Measurements from ENCODE around the gene FAM204A.

The FAM204A gene

DNA sequence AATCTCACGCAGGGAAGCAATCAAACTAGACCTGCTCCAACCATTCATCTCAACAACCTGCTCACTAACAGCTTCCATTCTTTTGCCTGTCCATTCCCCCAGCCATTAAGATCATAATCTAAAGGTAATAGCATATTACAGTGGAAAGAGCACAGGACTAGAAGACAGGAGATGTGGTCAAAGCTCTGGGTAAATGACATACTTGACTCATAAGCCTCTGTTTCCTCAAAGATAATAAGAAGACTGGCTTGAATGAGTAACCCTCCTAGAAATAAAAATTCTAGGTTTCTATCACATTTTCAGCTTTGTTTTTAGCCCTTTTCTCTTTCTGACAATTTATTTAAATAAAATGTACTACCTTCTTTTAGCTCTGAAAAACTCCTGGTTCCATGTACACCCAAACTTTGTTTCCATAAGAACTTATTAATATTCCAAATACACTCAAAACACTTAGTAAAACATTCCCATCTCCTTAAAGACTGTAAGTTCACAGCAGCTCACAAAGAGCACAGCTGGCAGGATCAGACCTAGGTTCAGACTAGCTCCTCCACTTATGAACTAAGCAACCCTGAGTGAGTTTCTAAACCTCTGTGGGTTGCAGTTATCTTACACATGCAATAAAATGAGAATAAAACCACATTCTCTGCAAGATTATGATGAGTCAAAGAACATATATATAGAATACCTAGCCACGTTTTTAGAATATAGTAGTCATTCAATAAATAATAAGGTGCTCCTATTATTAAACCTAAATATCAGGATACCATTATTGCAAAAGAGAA is 11.6 kb downstream of the FAM204A start:
- no peak for DNase-seq

DNA sequence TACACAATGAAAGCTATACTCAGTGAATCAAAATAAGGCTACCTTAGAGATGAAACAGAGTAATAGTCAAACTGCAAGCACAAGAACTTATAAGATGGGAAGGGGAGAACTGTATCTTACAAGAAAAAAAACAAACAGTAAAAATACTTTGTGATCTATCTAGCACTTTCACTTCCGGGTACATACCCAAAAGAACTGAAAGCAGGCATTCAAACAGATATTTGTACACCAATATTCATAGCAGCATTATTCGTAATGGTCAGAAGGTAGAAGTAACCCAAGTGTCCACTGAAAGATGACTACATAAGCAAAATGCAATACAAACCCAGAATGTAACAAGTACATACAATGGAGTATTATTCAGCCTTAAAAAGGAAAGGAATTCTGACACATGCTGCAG is 18.0 kb downstream of the FAM204A start:
- no peak for DNase-seq

DNA sequence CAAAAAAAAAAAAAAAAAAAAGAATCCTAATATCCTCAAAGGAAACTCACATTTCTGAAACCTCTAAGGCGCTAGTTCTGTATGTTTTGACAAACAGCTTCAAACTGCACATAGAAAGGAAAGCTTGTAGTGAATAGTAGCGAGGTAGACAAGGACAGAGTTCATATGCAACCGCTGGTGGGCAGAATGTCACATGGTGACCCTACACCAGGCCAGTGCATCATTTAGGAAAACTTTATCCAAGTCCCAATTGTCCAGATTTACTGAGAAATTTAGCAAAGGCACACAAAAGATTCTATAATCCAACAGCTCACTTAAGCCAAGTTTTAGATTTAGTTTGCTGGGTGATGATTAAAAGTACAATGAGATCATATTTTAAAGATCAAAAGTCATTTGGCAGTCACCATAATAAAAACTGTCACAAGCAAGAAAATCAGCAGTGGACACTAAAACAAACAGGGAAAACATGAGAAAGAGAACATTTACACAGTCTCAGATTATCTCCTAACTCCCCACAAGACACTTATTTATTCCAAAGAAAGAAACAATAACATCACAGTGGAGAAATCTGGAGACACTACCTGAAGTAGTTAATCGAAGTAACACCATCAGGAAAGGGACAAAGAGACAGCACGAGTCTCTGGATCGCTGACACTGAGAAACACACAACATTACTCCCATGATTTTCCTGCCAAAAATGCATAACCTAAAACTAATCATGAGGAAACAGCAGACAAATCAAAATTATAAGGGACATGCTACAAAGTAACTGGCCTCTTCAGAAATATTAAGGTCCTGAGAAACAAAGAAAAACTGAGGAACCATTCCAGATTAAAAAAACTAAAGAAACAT is 20.2 kb downstream of the FAM204A start:
- no peak for DNase-seq

DNA sequence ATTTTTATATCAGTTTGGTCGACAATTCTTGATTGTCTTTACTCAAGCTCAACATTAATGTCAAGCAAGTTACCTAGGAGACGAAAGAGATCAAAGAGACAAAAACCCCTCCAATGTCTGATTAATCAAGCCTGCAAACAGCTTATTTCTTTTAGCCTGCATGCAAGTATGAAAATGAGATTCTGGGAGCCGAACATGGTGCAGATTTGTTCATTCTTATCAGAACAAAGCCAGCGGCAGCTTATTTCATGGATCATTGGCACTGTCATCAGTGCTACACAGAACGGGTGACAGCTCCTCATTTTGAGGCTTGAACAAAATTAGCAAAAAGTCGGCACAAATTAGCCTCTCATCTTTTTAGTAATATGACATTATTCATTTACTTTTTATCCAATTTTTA is 26.5 kb downstream of the FAM204A start:
- no peak for DNase-seq

DNA sequence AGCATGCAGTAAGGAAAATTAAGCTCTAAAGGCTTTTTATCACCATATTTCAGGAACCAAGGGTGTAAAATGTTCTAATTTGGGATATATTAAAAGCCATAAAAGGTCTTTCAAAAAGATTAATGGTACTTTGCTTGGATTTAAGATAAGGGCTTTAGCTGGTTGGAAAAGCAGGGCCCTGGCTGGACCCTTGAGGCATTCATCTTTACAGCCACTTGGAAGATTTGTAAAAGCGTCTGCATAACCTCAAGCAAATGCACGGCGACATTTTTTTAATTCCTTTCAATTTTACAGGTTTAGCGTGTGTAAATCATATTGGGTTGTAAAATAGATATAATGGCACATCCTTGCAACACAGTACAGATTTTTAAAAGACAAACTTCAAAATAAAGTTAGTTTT is 27.2 kb downstream of the FAM204A start:
- DNase-seq = no peak

DNA sequence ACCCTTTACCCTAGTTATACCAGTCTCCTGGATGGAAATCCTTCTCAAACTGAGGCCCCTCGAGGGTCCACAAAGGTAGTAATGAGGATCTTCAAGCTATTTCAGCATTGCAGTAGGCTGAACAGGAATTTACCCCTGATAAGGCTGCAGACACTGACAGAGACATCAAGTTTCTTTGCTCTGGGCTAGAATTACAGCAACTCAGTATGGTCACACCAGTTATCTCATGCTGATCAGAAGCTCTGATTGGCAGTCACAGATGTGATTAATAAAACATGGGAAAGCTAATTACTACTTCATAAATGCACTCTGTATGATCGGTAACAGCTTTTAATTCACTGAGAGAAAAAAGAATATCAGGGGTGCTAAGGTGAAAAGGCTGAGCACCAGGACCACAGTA is 30.6 kb downstream of the FAM204A start:
- no peak for DNase-seq

DNA sequence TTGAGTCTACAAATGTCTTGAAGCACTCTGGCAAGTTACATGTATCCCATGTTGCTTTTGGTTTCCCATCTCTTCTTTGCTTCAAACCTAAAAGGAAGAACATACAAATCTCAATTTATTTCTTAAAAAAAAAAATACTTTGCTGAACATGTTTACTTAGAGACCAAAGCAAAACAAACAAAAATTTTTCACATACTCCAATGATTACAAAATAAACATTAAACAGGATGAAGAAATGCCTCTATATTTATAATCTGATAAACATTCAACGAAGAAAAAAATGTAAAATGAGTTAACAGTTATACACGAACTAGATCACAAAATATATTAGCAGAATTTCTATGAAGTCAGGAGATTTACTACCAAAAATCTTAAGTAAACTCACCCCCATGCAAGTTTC is 31.3 kb downstream of the FAM204A start:
- no peak for DNase-seq

DNA sequence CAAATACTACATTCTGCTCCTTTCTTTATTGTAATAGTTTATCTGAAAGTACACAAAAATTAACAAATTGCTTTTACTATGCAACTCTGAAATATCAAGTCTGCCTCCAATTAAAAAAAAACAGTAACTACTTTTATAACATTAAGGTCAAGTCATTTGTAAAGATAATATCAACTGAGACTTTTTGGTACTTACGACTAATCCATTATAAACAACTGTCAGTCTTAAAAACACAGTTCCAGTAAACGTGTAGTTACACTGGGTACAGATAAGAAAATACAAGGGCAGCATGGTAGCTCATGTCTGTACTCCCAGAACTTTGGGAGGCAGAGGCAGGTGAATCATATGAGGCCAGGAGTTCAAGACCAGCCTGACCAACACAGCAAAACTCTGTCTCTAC is 32.2 kb downstream of the FAM204A start:
- DNase-seq = no peak

DNA sequence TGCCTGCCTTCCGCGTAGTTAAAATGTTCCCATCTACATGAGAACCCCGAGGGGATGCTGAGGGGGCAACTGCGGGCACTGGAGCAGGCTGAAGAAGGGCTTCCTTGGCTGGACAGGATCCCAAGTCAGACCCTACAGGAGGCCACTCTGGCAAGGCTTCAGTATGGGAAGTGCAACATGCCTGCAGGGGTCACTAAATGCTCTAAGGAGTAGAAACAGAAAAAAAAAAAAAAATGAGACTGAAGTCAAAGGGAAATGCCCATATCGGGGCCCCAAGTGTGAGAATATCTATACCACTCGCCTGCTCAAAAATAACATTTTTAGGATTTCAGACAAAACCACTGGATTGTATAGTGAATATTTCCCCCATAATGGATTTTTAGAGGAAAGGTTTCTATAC is 33.5 kb downstream of the FAM204A start:
- DNase-seq = no peak

DNA sequence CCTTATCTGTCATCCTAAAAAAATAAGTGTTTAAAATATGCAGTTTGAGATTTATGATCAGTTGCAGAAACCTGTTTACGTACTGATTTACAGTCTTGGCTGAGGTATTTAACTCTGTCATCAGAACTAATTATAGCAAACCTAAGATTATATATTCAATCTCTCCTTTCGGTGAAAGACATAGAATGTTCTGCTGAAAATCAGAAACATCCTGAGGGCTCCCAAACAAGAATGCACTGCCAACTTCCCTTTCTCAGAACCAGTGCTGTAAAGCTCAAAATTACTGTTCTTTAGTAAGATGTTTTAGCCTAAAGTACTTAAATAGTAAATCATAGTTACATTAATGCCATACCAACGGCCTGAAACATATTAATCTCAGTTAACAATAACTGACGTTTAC is 34.3 kb downstream of the FAM204A start:
- DNase-seq = no peak

DNA sequence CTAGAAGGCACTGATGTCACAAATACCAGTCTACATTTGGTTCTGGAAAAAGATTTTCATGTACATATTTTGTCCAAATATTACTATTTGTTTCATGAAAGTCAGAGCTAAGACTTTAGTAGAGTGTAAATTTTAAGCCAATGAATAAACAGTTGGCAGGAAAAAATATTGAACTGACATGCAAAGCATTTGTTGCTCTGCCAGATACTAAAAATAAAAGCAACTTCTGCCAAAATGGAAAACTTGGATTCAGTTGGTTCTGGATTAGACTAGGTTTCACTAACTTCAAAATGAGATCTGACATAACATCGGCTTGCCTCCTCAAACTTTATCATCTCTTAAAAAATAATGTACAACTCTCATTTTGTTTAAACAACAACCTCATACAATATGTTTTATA is 34.9 kb downstream of the FAM204A start:
- no peak for DNase-seq

DNA sequence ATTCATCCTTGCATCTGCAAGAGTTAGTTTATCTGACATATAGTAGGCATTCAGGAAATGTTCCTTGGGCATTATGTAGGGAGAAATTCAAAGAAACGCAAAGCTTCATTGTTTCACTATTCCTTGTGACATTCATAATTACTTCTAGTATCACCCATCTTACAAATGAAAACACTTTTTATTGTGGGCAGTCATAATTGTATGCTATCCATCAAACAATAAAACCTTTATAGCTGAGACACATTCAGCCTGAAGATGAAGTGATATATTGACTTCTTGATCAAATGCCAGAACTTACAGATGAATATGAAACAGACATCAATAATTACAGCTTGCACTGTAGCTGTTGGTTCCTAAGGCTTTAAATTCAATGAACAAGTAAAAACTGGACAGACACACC is 36.4 kb downstream of the FAM204A start:
- no peak for DNase-seq

DNA sequence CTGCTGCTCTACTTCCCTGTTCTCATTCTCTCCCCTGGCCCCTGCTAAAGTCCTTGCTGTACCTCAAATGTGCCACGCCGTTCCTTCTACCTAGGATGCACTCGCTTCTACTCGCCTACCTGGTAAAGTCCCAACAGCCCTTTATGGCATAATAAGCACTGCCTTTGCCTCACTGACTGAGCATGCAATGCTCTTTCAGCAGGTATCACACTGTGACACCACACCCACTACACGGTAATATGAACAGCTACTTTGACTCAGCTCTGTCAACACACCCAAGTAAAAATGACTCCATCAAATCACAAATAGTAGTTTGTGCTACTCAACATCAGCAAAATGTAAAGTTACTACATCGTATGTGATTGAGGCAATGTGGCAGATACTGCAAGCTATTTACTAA is 37.6 kb downstream of the FAM204A start:
- no peak for DNase-seq

DNA sequence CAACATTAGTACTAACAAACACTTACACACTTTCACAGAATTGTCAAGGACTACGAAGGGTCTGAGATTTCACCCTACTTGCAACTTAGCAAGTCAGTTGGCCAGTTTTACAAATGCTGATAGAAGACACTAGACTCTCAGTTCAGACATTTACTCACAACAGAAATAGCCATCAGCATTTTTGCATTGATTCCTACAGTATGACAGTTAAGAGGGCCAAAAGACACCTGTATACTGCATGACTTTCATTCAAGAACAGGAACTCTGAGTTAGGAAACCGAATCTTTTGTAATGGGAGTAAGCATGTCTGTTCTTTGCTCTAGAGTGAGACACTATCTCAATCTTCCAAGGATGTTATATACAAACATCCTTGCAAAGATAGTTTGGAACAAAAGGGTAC is 40.9 kb downstream of the FAM204A start:
- no peak for DNase-seq

DNA sequence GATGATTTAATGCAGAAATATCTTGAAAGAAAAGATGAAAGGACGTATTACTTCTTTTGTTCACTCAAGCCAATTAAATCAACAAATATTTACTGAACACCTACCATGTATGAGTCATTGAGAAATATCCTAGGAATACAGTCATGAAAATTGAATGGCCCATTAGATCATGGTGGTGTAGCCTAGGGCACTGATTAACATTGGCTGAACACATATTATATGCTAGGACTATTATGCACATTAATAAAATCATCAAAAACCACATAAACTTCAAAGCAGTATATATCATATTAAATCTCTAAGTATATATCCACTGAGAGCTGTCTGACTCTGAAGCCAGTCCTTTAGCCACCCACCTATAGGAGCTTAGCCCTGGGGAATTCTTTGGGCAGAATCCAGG is 41.8 kb downstream of the FAM204A start:
- no peak for DNase-seq

DNA sequence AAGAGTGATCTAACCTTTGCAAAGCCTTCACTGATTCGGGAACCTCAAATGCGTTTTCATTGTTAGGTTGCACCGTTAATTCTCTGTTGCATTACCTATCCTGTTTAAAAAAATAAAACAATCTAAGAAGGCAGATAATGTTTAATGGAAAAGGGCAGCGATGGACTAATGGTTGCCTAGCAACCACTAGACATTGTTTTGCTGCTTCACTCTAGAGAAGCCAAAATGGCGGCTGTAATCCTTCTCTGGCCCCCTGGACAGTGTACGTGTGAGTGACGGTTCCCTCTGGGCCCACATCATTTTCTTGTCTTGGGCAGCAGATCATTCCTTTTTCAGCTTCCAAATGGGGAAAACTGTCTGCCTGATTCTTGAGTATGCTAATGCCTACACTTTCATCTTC is 43.3 kb downstream of the FAM204A start:
- no peak for DNase-seq

DNA sequence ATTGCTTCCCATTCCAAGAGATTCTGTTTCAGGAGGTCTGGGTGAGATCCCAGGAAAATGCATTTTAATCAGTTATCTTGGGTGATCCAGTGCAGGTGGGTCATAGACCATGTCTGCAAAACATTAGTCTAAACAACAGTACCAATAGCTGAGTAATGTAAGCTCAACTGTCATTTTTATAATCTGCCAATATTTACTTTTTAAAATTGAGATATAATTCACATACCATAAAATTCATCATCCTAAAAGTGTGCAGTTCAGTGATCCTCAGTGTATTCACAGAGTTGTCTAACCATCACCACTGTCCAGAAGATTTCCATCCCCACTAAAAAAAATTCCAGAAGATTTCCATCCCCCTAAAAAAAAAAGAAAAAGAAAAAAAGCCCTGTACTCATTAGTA is 51.0 kb downstream of the FAM204A start:
- no peak for DNase-seq

DNA sequence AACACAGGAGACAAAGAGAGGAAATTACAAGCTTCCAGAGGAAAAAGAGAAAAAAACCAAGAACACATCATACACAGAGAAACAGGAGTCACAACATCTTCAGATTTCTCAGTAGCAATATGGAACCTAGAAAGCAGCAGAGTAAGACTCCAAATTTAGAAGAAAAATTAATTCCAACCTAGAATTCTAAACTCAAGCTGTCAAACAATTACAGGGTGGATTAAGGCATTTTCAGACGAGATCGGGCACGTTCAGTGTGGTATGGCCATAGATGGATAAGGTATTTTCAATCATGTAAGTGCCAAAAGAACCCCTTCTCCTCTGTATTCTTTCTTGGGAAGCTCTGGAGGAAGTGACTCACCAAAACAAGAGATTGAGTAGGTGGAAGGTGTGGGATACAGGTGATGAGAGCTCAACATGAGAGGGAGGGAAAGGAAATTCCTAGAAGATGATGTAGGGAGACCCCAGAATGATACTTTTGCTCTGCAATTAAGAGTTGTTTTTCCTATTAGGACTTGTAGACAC is 51.6 kb downstream of the FAM204A start:
- DNase-seq = no peak

DNA sequence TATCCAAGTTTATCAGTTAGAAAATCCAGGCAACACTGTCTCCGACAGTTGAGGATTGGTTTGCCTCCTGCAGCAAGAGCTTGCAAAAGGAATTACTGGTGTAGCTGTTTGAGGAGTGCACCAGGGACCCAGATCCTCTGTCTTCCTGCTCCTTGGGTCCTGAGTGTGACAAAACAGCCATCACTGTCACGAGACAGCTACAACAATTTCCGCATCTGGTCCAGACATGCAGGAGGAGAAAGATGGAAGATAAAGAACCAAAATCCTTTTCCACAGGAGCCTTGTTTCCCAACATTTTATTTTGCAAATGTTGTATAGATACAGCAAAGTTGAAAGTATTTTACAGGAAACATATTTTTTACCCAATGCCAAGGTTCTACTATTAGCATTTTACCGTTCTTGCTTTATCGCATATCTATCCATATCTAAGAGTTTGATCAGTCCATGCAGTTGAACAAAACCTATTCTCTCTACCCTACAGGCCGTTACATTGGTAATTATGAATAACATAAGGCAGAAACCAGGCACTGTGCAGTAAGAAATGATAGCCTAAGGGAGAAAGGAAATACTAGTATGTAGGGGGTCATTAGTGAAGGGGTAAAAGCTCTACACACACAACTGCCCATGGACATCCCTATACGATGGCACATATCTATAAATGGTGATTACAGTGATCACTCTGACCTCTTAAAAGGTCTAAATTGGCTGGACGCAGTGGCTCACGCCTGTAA is 54.9 kb downstream of the FAM204A start:
- no peak for DNase-seq

DNA sequence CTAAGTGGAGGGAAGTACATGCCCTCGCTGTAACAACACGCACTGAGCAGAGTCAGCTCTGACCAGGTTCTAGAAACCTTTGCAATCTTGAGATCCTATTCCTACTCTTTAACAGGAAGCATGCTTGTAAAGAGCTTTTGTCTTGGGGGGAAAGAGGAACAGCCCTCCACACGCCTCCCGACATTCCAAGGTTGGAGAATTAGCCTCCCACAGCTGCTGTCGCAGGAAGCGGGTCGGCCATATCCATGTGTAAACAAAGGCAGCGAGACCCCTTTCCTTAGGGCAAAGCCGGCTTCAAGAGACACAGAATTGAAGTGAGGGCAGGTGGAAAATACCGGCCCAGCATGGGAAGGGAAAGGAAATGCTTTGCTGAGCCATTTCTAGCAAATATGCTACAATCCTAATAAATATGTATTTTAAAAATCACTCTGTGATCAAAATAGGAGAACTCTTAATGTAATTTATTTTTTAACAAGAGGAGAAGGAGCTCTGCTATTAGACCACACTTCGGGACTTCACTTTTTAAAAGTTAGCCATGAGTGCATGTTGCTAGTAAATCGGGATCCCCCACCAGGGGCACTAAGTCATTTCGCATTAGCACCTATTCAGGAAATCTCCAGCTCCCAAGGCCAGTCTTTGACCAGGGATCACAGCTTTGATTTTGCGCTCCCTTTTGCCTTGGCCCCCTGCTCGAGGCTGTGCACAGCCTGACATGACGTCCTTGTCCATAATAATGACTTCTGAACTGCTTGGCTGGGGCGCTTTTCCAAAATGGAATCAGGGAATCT is 55.9 kb downstream of the FAM204A start:
- no peak for DNase-seq

DNA sequence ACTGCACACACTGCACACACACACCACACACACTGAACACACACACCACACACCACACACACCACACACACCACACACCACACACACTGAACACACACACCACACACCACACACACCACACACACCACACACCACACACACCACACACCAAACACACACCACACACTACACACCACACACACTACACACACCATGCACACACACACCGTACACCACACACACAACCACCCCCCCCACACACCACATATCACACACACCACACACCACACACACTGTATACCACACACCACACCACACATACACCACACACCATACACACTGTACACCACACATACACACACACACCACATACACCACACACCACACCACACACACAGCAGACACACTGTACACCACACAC is 59.5 kb downstream of the FAM204A start:
- no peak for DNase-seq

DNA sequence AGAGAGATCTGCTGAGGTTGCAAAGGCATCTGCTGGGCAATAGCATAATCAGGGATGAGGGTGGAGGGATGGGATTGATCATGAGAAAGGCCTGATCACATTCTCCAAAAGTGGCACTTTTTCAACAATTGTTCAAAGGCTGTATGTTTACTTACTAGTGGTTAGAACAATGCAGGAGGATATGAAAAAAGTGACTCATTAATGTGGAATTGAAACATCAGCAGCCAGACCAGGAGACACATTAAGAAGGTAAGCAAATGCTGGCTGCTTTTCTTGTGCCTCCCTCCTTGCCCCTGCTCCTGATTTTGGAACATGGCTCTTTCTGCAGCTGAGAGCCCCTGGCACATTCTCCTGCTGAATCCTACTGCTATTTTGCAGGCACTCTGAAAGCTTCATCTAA is 63.5 kb downstream of the FAM204A start:
- no peak for DNase-seq

DNA sequence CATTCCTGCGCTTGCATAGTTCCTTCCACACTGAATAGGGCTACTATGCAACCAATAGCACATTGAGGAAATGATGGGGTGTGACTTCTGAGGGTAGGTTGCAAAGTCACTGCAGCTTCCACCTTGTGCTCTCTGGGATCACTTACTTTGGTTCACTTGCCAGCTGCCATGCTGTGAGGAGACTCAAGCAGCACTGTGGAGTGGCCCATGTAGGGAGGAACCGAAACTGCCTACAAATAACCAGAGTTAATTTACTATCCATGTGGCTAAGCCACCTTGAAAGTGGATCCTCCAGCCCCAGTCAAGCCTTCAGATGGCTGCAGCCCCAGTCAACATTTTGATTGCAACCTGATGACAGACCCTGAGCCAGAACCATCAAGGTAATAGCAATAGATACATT is 64.3 kb downstream of the FAM204A start:
- no peak for DNase-seq
